ENCODE data around the gene DUXB. TPM values are rescaled to one million over a fixed set of nuclear protein-coding genes. Genes with fewer than 3 reads are reported as not detected.

The DUXB gene
- total RNA-seq, 2 experiments from 2014 or later, result not detected

DNA sequence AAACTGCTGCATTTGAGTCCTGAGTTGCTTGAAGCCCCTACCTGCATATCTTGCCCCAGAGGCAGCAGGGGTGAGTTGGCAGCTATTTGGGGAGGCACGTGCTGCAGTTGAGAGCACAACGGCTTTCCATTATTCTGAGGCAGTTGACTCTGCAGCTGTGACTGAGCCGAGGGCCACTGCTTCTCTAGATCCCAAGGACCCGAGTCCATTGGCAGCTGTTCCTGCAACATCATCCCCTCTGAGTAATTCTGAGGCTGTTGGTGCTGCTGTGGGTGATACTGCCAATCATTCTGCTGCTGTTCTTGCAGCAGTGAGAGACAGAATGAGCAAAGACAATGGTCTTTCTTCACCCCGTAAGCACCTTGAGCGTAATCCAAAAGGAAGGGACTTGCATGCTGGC, 40.9 kb downstream of the DUXB start:
- H3K36me3 ChIP-seq (ENCODE audit: insufficient read depth, low read length), result peaks cover 54% of the 10 kb centered on the region
- H3K9me2 ChIP-seq (ENCODE audit: insufficient read depth, low read length), result no peaks in the 10 kb centered on the region
- TF ChIP-seq EZH2phosphoT487 (IDR thresholded peaks at IDR 0.05; ENCODE audit: borderline replicate concordance, low read depth, low read length) (no peak), CTCF (conservative IDR thresholded peaks at IDR 0.05; ENCODE audit: low read length) (no peak)
- H3K9me3 ChIP-seq (ENCODE audit: low read length), result no peaks in the 10 kb centered on the region
- H2AFZ ChIP-seq (ENCODE audit: low read length), result no peak overlapping the region
- H3K27ac ChIP-seq (ENCODE audit: low read depth, low read length, poor library complexity, severe bottlenecking), result no peak overlapping the region
- no TSS peak for BruUV-seq (replicated peaks)
- ChIA-PET CTCF (ENCODE audit: unreplicated experiment) (no interaction called here), POLR2A (interaction anchor here (0.7 kb wide), 2 partner anchors 13 to 16 kb away, joined by 5 to 6 read pairs; no protein-coding TSS in a partner anchor)
- no peak for DNase-seq (ENCODE audit: low spot score)
- no peak overlapping the region for H3K4me2 ChIP-seq (ENCODE audit: low read length)
- H3K4me1 ChIP-seq (ENCODE audit: insufficient read depth, low read length, poor library complexity, severe bottlenecking), result no peaks in the 10 kb centered on the region
- H3K79me2 ChIP-seq (ENCODE audit: insufficient read depth, low read depth, low read length), result no peaks in the 10 kb centered on the region
- no peak overlapping the region for H3K4me3 ChIP-seq (ENCODE audit: low read depth, low read length, poor library complexity, severe bottlenecking)
- intact Hi-C loops (cut with micrococcal nuclease; ENCODE audit: unreplicated experiment), result no loop called here
- no peaks in the 10 kb centered on the region for H4K20me1 ChIP-seq (ENCODE audit: insufficient read depth, low read length)

DNA sequence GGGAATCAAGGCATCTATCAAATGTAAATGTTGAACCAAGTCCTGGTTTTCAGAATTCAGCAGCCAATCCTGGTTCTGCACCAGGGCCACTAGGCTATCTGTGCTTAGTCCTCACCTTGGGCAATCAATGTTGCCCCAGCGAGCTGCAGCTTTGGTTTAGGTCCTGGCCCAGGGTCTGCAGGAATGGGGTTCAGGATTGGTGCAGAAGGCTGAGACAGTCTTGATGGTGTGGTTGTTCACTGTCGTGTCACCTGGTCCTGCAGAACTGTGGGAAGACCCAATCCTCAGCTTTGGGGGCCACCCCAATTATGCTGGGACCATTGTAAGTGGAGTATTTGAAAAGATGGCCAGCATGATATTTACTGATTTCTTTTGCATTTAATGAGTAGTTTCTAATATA, 43.1 kb downstream of the DUXB start:
- no peak for TF ChIP-seq EZH2phosphoT487 (IDR thresholded peaks at IDR 0.05; ENCODE audit: borderline replicate concordance, low read depth, low read length)
- no peak for TF ChIP-seq CTCF (conservative IDR thresholded peaks at IDR 0.05; ENCODE audit: low read length)
- POLR2A ChIA-PET, result interaction anchor here (1.0 kb wide), 1 partner anchor 104 kb away, joined by 3 read pairs; no protein-coding TSS in a partner anchor

DNA sequence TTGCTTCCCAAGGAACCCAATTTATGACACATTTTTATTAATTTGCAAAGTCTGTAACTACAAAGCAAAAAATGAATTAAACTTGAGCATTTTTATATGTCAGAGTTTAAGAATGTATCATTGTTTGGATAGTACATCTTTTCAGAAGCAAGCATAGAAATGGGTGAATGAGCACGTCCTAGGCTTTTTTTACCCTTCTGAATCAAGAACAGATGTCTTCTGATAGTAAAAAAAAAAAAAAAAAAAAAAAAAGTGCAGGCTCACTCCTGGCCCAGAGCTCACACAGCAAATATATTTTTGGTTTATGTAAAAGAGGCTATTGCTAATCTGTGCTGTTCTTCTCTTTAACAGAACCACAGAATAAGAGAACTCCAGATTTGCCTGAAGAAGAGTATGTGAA, 47.3 kb downstream of the DUXB start:
- peak; percentile 16 for DNase-seq (ENCODE audit: low spot score)
- H2AFZ ChIP-seq (ENCODE audit: low read length), result no peak overlapping the region
- no TSS peak for BruUV-seq (replicated peaks)
- H3K9me3 ChIP-seq (ENCODE audit: low read length), result no peaks in the 10 kb centered on the region
- H3K4me2 ChIP-seq (ENCODE audit: low read length), result peak overlapping the region; percentile 87
- TF ChIP-seq EZH2phosphoT487 (IDR thresholded peaks at IDR 0.05; ENCODE audit: borderline replicate concordance, low read depth, low read length) (no peak), CTCF (conservative IDR thresholded peaks at IDR 0.05; ENCODE audit: low read length) (no peak)
- H3K4me3 ChIP-seq (ENCODE audit: low read depth, low read length, poor library complexity, severe bottlenecking), result peak overlapping the region; percentile 16
- peaks cover 44% of the 10 kb centered on the region for H3K4me1 ChIP-seq (ENCODE audit: insufficient read depth, low read length, poor library complexity, severe bottlenecking)
- H3K27ac ChIP-seq (ENCODE audit: low read depth, low read length, poor library complexity, severe bottlenecking), result peak overlapping the region; percentile 11
- peaks cover 55% of the 10 kb centered on the region for H3K79me2 ChIP-seq (ENCODE audit: insufficient read depth, low read depth, low read length)
- no peaks in the 10 kb centered on the region for H3K9me2 ChIP-seq (ENCODE audit: insufficient read depth, low read length)
- peaks cover 35% of the 10 kb centered on the region for H4K20me1 ChIP-seq (ENCODE audit: insufficient read depth, low read length)
- peaks cover 75% of the 10 kb centered on the region for H3K36me3 ChIP-seq (ENCODE audit: insufficient read depth, low read length)
- intact Hi-C loops (cut with micrococcal nuclease; ENCODE audit: unreplicated experiment), result no loop called here
- ChIA-PET POLR2A (interaction anchor here (0.6 to 0.7 kb wide), 5 partner anchors 21 to 1356 kb away, joined by 3 to 6 read pairs (median 4); no protein-coding TSS in a partner anchor), CTCF (ENCODE audit: unreplicated experiment) (no interaction called here)

More for the DNA sequence above, 43.1 kb downstream of the DUXB start:
- H3K4me2 ChIP-seq (ENCODE audit: low read length), result no peak overlapping the region
- H3K4me3 ChIP-seq (ENCODE audit: low read depth, low read length, poor library complexity, severe bottlenecking), result no peak overlapping the region
- H3K79me2 ChIP-seq (ENCODE audit: insufficient read depth, low read depth, low read length), result peaks cover 13% of the 10 kb centered on the region
- BruUV-seq (replicated peaks), result no TSS peak
- H3K36me3 ChIP-seq (ENCODE audit: insufficient read depth, low read length), result peaks cover 72% of the 10 kb centered on the region
- intact Hi-C loops (cut with micrococcal nuclease; ENCODE audit: unreplicated experiment), result no loop called here
- no peak for DNase-seq (ENCODE audit: low spot score)
- CTCF ChIA-PET (ENCODE audit: unreplicated experiment), result no interaction called here
- H4K20me1 ChIP-seq (ENCODE audit: insufficient read depth, low read length), result peaks cover 6% of the 10 kb centered on the region; the same call in 1 of the 2 replicates
- H3K9me3 ChIP-seq (ENCODE audit: low read length), result no peaks in the 10 kb centered on the region
- no peak overlapping the region for H2AFZ ChIP-seq (ENCODE audit: low read length)
- peaks cover 12% of the 10 kb centered on the region for H3K4me1 ChIP-seq (ENCODE audit: insufficient read depth, low read length, poor library complexity, severe bottlenecking)
- no peaks in the 10 kb centered on the region for H3K9me2 ChIP-seq (ENCODE audit: insufficient read depth, low read length)
- no peak overlapping the region for H3K27ac ChIP-seq (ENCODE audit: low read depth, low read length, poor library complexity, severe bottlenecking)

All from OCI-LY7 (cell line).